Urinary bladder (tissue), 4 donors: Measurements from ENCODE around the gene TFF1. TPM values are rescaled to one million over a fixed set of nuclear protein-coding genes. Genes with fewer than 3 reads are reported as not detected.

Experiments used
- DNase-seq: peaks from one replicate; pipeline ENCODE4 v3.0.0-alpha.2; 2015; ENCODE audit errors: extremely low spot score
- H3K27ac ChIP-seq: one replicate; pipeline ENCODE4 v1.5.1; 2013; ENCODE audit warnings: low read depth, mild to moderate bottlenecking, moderate library complexity
- H3K36me3 ChIP-seq: one replicate; pipeline ENCODE4 v1.6.1; 2013; ENCODE audit warnings: mild to moderate bottlenecking, moderate library complexity; ENCODE audit not compliant: insufficient read depth
- H3K4me1 ChIP-seq: one replicate; pipeline ENCODE4 v1.6.1; 2013; ENCODE audit warnings: mild to moderate bottlenecking, moderate library complexity; ENCODE audit not compliant: insufficient read depth
- H3K4me3 ChIP-seq: one replicate; pipeline ENCODE4 v1.5.1; 2013; ENCODE audit warnings: low read depth, low read length
- WGBS: extraction: QIAGEN DNeasy Blood & Tissue Kit; methylation state at CpG from one replicate; pipeline ENCODE4 v1.1.7; 2013; 5-methylcytosine and 5-hydroxymethylcytosine counted together
- polyA plus RNA-seq: library from polyadenylated mRNA; stranded (reverse); fragments of 200-250 nt; gene quantifications from one replicate; pipeline ENCODE4 v1.2.3, GENCODE V29; 2013
- total RNA-seq: library from RNA; depleted of rRNA; stranded (reverse); fragments of >200 nt; gene quantifications from one replicate; pipeline ENCODE4 v1.2.3, GENCODE V29; 2014
- donor health status: healthy with polysubstance abuse.
- donor health status: healthy.

Gene TFF1
- total and polyA plus RNA-seq, 2 donors, result not detected

- Histone ChIP-seq H3K27ac (no peak overlapping the region), H3K4me3 (no peak overlapping the region), H3K36me3 (no peaks in the 10 kb centered on the region), H3K4me1 (no peaks in the 10 kb centered on the region)
- no peak for DNase-seq
- WGBS, result 85% methylated on average over 6 of the region's 6 CpGs
These were observed 17.0 kb upstream of the TFF1 start for GRCh38 chr21:42383331-42383730.

- DNase-seq, result no peak
- Histone ChIP-seq H3K36me3 (no peaks in the 10 kb centered on the region), H3K27ac (no peak overlapping the region), H3K4me1 (no peaks in the 10 kb centered on the region), H3K4me3 (no peak overlapping the region)
- WGBS, result 90% methylated on average over 6 of the region's 6 CpGs
These were observed 16.6 kb upstream of the TFF1 start for GRCh38 chr21:42382915-42383314.

GRCh38 chr21:42381347-42381984, 15.1 kb upstream of the TFF1 start:
- Histone ChIP-seq H3K4me3 (no peak overlapping the region), H3K36me3 (no peaks in the 10 kb centered on the region), H3K4me1 (no peaks in the 10 kb centered on the region), H3K27ac (no peak overlapping the region)
- no peak for DNase-seq
- WGBS, result 52% methylated on average over 1 of the region's 1 CpG

GRCh38 chr21:42379426-42380215, 13.3 kb upstream of the TFF1 start:
- DNase-seq, result no peak
- Histone ChIP-seq H3K4me3 (no peak overlapping the region), H3K4me1 (no peaks in the 10 kb centered on the region), H3K27ac (no peak overlapping the region), H3K36me3 (no peaks in the 10 kb centered on the region)
- WGBS, result 79% methylated on average over 17 of the region's 17 CpGs

- H3K4me3 ChIP-seq, result no peak overlapping the region
- H3K36me3 ChIP-seq, result no peaks in the 10 kb centered on the region
- no peak overlapping the region for H3K27ac ChIP-seq
- H3K4me1 ChIP-seq, result no peaks in the 10 kb centered on the region
- 77% methylated on average over 8 of the region's 8 CpGs for WGBS
- DNase-seq, result no peak
These were observed 12.1 kb upstream of the TFF1 start for GRCh38 chr21:42378418-42378817.

GRCh38 chr21:42377951-42378340, 11.6 kb upstream of the TFF1 start:
- DNase-seq, result no peak
- Histone ChIP-seq H3K4me3 (no peak overlapping the region), H3K4me1 (no peaks in the 10 kb centered on the region), H3K27ac (no peak overlapping the region), H3K36me3 (no peaks in the 10 kb centered on the region)
- 85% methylated on average over 5 of the region's 5 CpGs for WGBS

GRCh38 chr21:42377211-42377950, 11.0 kb upstream of the TFF1 start:
- Histone ChIP-seq H3K4me1 (no peaks in the 10 kb centered on the region), H3K27ac (no peak overlapping the region), H3K4me3 (no peak overlapping the region), H3K36me3 (no peaks in the 10 kb centered on the region)
- 78% methylated on average over 24 of the region's 24 CpGs for WGBS
- no peak for DNase-seq

GRCh38 chr21:42376338-42376982, 10.1 kb upstream of the TFF1 start:
- no peaks in the 10 kb centered on the region for H3K36me3 ChIP-seq
- no peak overlapping the region for H3K4me3 ChIP-seq
- H3K4me1 ChIP-seq, result no peaks in the 10 kb centered on the region
- DNase-seq, result no peak
- no peak overlapping the region for H3K27ac ChIP-seq
- WGBS, result 73% methylated on average over 32 of the region's 32 CpGs

GRCh38 chr21:42375966-42376337, 9.6 kb upstream of the TFF1 start:
- no peaks in the 10 kb centered on the region for H3K4me1 ChIP-seq
- H3K36me3 ChIP-seq, result no peaks in the 10 kb centered on the region
- WGBS, result 88% methylated on average over 3 of the region's 3 CpGs
- no peak overlapping the region for H3K4me3 ChIP-seq
- DNase-seq, result no peak
- H3K27ac ChIP-seq, result no peak overlapping the region

- Histone ChIP-seq H3K4me1 (no peaks in the 10 kb centered on the region), H3K36me3 (no peaks in the 10 kb centered on the region), H3K27ac (no peak overlapping the region), H3K4me3 (no peak overlapping the region)
- WGBS, result 69% methylated on average over 11 of the region's 11 CpGs
- DNase-seq, result no peak
These were observed 9.2 kb upstream of the TFF1 start for GRCh38 chr21:42375506-42375905.

GRCh38 chr21:42374864-42375499, 8.6 kb upstream of the TFF1 start:
- DNase-seq, result no peak
- Histone ChIP-seq H3K4me1 (no peaks in the 10 kb centered on the region), H3K36me3 (no peaks in the 10 kb centered on the region), H3K27ac (no peak overlapping the region), H3K4me3 (no peak overlapping the region)
- 25% methylated on average over 23 of the region's 23 CpGs for WGBS

- no peak for DNase-seq
- 70% methylated on average over 7 of the region's 7 CpGs for WGBS
These were observed 8.1 kb upstream of the TFF1 start for GRCh38 chr21:42374457-42374856.

GRCh38 chr21:42373908-42374455, 7.6 kb upstream of the TFF1 start:
- no peak overlapping the region for H3K27ac ChIP-seq
- H3K36me3 ChIP-seq, result no peaks in the 10 kb centered on the region
- H3K4me3 ChIP-seq, result no peak overlapping the region
- H3K4me1 ChIP-seq, result no peaks in the 10 kb centered on the region
- DNase-seq, result no peak
- WGBS, result 83% methylated on average over 16 of the region's 16 CpGs

More at GRCh38 chr21:42374457-42374856, 8.1 kb upstream of the TFF1 start:
- H3K4me1 ChIP-seq, result no peaks in the 10 kb centered on the region
- H3K4me3 ChIP-seq, result no peak overlapping the region
- no peak overlapping the region for H3K27ac ChIP-seq
- H3K36me3 ChIP-seq, result no peaks in the 10 kb centered on the region
